ENCODE data around the gene RPS15. TPM values are rescaled to one million over a fixed set of nuclear protein-coding genes. Genes with fewer than 3 reads are reported as not detected.

RPS15 gene
- total and polyA plus RNA-seq, 9 of the 15 experiments (the other 6 are each of a cell fraction or from before 2014, with no cell fraction given): 605 to 2,791 (median 957) TPM

GRCh38 chr19:1471515-1472160 is 33.4 kb downstream of the RPS15 start (continued):
- TF ChIP-seq, protein P1, sequence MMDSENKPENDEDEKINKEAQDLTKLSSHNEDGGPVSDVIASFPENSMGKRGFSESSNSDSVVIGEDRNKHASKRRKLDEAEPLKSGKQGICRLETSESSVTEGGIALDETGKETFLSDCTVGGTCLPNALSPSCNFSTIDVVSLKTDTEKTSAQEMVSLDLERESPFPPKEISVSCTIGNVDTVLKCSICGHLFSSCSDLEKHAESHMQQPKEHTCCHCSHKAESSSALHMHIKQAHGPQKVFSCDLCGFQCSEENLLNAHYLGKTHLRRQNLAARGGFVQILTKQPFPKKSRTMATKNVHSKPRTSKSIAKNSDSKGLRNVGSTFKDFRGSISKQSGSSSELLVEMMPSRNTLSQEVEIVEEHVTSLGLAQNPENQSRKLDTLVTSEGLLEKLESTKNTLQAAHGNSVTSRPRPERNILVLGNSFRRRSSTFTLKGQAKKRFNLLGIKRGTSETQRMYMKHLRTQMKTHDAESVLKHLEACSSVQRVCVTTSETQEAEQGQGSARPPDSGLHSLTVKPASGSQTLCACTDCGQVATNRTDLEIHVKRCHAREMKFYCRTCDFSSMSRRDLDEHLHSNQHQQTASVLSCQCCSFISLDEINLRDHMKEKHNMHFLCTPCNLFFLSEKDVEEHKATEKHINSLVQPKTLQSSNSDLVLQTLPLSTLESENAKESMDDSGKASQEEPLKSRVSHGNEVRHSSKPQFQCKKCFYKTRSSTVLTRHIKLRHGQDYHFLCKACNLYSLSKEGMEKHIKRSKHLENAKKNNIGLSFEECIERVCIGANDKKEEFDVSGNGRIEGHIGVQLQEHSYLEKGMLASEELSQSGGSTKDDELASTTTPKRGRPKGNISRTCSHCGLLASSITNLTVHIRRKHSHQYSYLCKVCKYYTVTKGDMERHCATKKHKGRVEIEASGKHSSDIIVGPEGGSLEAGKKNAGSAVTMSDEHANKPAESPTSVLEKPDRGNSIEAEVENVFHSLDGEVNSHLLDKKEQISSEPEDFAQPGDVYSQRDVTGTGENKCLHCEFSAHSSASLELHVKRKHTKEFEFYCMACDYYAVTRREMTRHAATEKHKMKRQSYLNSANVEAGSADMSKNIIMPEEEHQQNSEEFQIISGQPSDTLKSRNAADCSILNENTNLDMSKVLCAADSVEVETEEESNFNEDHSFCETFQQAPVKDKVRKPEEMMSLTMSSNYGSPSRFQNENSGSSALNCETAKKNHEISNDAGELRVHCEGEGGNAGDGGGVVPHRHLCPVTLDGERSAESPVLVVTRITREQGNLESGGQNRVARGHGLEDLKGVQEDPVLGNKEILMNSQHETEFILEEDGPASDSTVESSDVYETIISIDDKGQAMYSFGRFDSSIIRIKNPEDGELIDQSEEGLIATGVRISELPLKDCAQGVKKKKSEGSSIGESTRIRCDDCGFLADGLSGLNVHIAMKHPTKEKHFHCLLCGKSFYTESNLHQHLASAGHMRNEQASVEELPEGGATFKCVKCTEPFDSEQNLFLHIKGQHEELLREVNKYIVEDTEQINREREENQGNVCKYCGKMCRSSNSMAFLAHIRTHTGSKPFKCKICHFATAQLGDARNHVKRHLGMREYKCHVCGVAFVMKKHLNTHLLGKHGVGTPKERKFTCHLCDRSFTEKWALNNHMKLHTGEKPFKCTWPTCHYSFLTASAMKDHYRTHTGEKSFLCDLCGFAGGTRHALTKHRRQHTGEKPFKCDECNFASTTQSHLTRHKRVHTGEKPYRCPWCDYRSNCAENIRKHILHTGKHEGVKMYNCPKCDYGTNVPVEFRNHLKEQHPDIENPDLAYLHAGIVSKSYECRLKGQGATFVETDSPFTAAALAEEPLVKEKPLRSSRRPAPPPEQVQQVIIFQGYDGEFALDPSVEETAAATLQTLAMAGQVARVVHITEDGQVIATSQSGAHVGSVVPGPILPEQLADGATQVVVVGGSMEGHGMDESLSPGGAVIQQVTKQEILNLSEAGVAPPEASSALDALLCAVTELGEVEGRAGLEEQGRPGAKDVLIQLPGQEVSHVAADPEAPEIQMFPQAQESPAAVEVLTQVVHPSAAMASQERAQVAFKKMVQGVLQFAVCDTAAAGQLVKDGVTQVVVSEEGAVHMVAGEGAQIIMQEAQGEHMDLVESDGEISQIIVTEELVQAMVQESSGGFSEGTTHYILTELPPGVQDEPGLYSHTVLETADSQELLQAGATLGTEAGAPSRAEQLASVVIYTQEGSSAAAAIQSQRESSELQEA (IDR thresholded peaks at IDR 0.05; ENCODE audit: low read depth): no peak
- peak; percentile 38 to 41 (median 41); a peak in 5 of 6 replicates for TF ChIP-seq CTCF (IDR thresholded peaks at IDR 0.05 in 2 of 3, conservative IDR thresholded peaks at IDR 0.05 in 1 of 3; ENCODE audit: insufficient read depth in 2 of 3, low read depth in 1 of 3, low read length in 3 of 3)
- no peak for TF ChIP-seq CREB1 (IDR thresholded peaks at IDR 0.05)
- TF ChIP-seq CREB1 (CRISPR knock-in tag; IDR thresholded peaks at IDR 0.05): 0 out of 2 replicates have a peak, but pooled peaks have one; percentile 15
- TF ChIP-seq, protein P2, sequence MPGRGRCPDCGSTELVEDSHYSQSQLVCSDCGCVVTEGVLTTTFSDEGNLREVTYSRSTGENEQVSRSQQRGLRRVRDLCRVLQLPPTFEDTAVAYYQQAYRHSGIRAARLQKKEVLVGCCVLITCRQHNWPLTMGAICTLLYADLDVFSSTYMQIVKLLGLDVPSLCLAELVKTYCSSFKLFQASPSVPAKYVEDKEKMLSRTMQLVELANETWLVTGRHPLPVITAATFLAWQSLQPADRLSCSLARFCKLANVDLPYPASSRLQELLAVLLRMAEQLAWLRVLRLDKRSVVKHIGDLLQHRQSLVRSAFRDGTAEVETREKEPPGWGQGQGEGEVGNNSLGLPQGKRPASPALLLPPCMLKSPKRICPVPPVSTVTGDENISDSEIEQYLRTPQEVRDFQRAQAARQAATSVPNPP (IDR thresholded peaks at IDR 0.05; ENCODE audit: borderline replicate concordance, insufficient read depth, insufficient read length): no peak
- TF ChIP-seq, protein P3, sequence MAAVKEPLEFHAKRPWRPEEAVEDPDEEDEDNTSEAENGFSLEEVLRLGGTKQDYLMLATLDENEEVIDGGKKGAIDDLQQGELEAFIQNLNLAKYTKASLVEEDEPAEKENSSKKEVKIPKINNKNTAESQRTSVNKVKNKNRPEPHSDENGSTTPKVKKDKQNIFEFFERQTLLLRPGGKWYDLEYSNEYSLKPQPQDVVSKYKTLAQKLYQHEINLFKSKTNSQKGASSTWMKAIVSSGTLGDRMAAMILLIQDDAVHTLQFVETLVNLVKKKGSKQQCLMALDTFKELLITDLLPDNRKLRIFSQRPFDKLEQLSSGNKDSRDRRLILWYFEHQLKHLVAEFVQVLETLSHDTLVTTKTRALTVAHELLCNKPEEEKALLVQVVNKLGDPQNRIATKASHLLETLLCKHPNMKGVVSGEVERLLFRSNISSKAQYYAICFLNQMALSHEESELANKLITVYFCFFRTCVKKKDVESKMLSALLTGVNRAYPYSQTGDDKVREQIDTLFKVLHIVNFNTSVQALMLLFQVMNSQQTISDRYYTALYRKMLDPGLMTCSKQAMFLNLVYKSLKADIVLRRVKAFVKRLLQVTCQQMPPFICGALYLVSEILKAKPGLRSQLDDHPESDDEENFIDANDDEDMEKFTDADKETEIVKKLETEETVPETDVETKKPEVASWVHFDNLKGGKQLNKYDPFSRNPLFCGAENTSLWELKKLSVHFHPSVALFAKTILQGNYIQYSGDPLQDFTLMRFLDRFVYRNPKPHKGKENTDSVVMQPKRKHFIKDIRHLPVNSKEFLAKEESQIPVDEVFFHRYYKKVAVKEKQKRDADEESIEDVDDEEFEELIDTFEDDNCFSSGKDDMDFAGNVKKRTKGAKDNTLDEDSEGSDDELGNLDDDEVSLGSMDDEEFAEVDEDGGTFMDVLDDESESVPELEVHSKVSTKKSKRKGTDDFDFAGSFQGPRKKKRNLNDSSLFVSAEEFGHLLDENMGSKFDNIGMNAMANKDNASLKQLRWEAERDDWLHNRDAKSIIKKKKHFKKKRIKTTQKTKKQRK (IDR thresholded peaks at IDR 0.05; ENCODE audit: borderline replicate concordance, low read depth, low read length): no peak
- TF ChIP-seq RBFOX2 (IDR thresholded peaks at IDR 0.05; ENCODE audit: low read depth, low read length): peak; percentile 19; the same call in 1 of the 2 replicates
- no peak for TF ChIP-seq ZNF436 (CRISPR knock-in tag; IDR thresholded peaks at IDR 0.05)
- TF ChIP-seq POLR2G (IDR thresholded peaks at IDR 0.05; ENCODE audit: low read depth, low read length): peak; percentile 28
- 0 out of 2 replicates have a peak, but pooled peaks have one; percentile 43 for TF ChIP-seq ZC3H4 (CRISPR knock-in tag; IDR thresholded peaks at IDR 0.05; ENCODE audit: borderline replicate concordance)
- 0 out of 4 replicates have a peak, but pooled peaks of 1 of the 2 experiments have one; percentile 7 for TF ChIP-seq RAD21 (CRISPR knock-in tag; conservative IDR thresholded peaks at IDR 0.05 in 1 of 2, IDR thresholded peaks at IDR 0.05 in 1 of 2)

Measured in K562 (cell line).